Astrocyte (in vitro differentiated cells and primary cell): Measurements from ENCODE around the gene SLC1A1. TPM values are rescaled to one million over a fixed set of nuclear protein-coding genes. Genes with fewer than 3 reads are reported as not detected.

ENCODE experiments used
- DNase-seq: peaks from one replicate; pipeline ENCODE4 v3.0.0-alpha.2; 2010; ENCODE audit warnings: low read depth
- FAIRE-seq: peaks from 2 replicates; lab custom pipeline; 2011; peaks lifted over from hg19 to GRCh38; lab: Jason Lieb, UNC
- H2AFZ ChIP-seq: 2 replicates; pipeline ENCODE4 v1.6.0; 2012; ENCODE audit warnings: low read depth, low read length, inconsistent platforms
- H3K27ac ChIP-seq: 2 replicates; pipeline ENCODE4 v1.5.1; 2011; ENCODE audit warnings: low read depth, low read length, inconsistent platforms
- H3K27me3 ChIP-seq: 2 replicates; pipeline ENCODE4 v1.6.0; 2011; ENCODE audit warnings: low read length, inconsistent platforms; ENCODE audit not compliant: insufficient read depth
- H3K36me3 ChIP-seq: 2 replicates; pipeline ENCODE4 v1.5.1; 2011; ENCODE audit warnings: low read length, inconsistent platforms; ENCODE audit not compliant: insufficient read depth
- H3K4me1 ChIP-seq: 2 replicates; pipeline ENCODE4 v1.5.1; 2011; ENCODE audit warnings: low read length, inconsistent platforms; ENCODE audit not compliant: insufficient read depth
- H3K4me2 ChIP-seq: 2 replicates; pipeline ENCODE4 v1.6.0; 2012; ENCODE audit warnings: low read length, inconsistent platforms
- H3K4me3 ChIP-seq: 2 replicates; pipeline ENCODE4 v1.5.1; 2011; ENCODE audit warnings: low read depth, mild to moderate bottlenecking, low read length, inconsistent platforms; ENCODE audit not compliant: insufficient read depth
- H3K79me2 ChIP-seq: 2 replicates; pipeline ENCODE4 v1.6.0; 2012; ENCODE audit warnings: mild to moderate bottlenecking, low read length, inconsistent platforms; ENCODE audit not compliant: insufficient read depth
- H3K9ac ChIP-seq: 2 replicates; pipeline ENCODE4 v1.6.0; 2012; ENCODE audit warnings: mild to moderate bottlenecking, low read length, inconsistent platforms
- H3K9me3 ChIP-seq: 2 replicates; pipeline ENCODE4 v1.5.1; 2012; ENCODE audit warnings: low read depth, mild to moderate bottlenecking, low read length, inconsistent platforms; ENCODE audit not compliant: insufficient read depth
- H4K20me1 ChIP-seq: 2 replicates; pipeline ENCODE4 v1.6.0; 2012; ENCODE audit warnings: low read length, inconsistent platforms; ENCODE audit not compliant: insufficient read depth
- H3K27ac Mint-ChIP-seq: one replicate; pipeline ENCODE4 v1.8.0; 2021; ENCODE audit warnings: mild to moderate bottlenecking, mixed read lengths; ENCODE audit not compliant: unreplicated experiment
- H3K27me3 Mint-ChIP-seq: one replicate; pipeline ENCODE4 v1.8.0; 2021; ENCODE audit warnings: low read depth, mixed read lengths; ENCODE audit not compliant: unreplicated experiment
- H3K36me3 Mint-ChIP-seq: one replicate; pipeline ENCODE4 v1.8.0; 2021; ENCODE audit warnings: low read depth, mixed read lengths; ENCODE audit not compliant: unreplicated experiment
- H3K4me1 Mint-ChIP-seq: one replicate; pipeline ENCODE4 v1.8.0; 2021; ENCODE audit warnings: low read depth, mixed read lengths; ENCODE audit not compliant: unreplicated experiment
- H3K4me3 Mint-ChIP-seq: one replicate; pipeline ENCODE4 v1.8.0; 2021; ENCODE audit warnings: mild to moderate bottlenecking, moderate library complexity, mixed read lengths; ENCODE audit not compliant: unreplicated experiment
- H3K9me3 Mint-ChIP-seq: one replicate; pipeline ENCODE4 v1.8.0; 2021; ENCODE audit warnings: mild to moderate bottlenecking, mixed read lengths; ENCODE audit not compliant: unreplicated experiment
- CTCF ChIP-seq: IDR thresholded peaks from 2 replicates; pipeline ENCODE4 v1.5.1; 2011; ENCODE audit warnings: low read depth, mild to moderate bottlenecking, inconsistent platforms, low read length, moderate library complexity; ENCODE audit not compliant: insufficient read depth
- EZH2 ChIP-seq: IDR thresholded peaks from 2 replicates; pipeline ENCODE4 v1.6.1; 2012; ENCODE audit warnings: mild to moderate bottlenecking, low read length, inconsistent platforms; ENCODE audit not compliant: insufficient read depth
- total RNA-seq: library from RNA; stranded (reverse); gene quantifications from 2 replicates; pipeline ENCODE4 v1.2.1, GENCODE V29; 2021

SLC1A1 gene
- total RNA-seq, 1 donor from 2014 or later, result 6.7 TPM

- peak overlapping the region; percentile 91 for H3K4me2 ChIP-seq
- Mint-ChIP-seq H3K27ac (no peak overlapping the region), H3K4me1 (no peaks in the 10 kb centered on the region), H3K4me3 (peak overlapping the region; percentile 92), H3K36me3 (no peaks in the 10 kb centered on the region), H3K27me3 (peaks cover 7% of the 10 kb centered on the region), H3K9me3 (no peaks in the 10 kb centered on the region)
- no peak for DNase-seq
- peak overlapping the region; percentile 61 for H3K9ac ChIP-seq
- TF ChIP-seq EZH2 (no peak), CTCF (no peak)
- H3K4me1 ChIP-seq, result peaks cover 7% of the 10 kb centered on the region
- H3K79me2 ChIP-seq, result no peaks in the 10 kb centered on the region
- H4K20me1 ChIP-seq, result no peaks in the 10 kb centered on the region
- no peaks in the 10 kb centered on the region for H3K36me3 ChIP-seq
- peak overlapping the region; percentile 82 for H2AFZ ChIP-seq
- no peak for FAIRE-seq
- no peak overlapping the region for H3K27ac ChIP-seq
- H3K4me3 ChIP-seq, result peak overlapping the region; percentile 71
- peaks cover 6% of the 10 kb centered on the region for H3K27me3 ChIP-seq
- H3K9me3 ChIP-seq, result no peaks in the 10 kb centered on the region
Measured at GRCh38 chr9:4489562-4489918, 728 bp upstream of the SLC1A1 start.

- Mint-ChIP-seq H3K4me3 (peak overlapping the region; percentile 96), H3K27ac (peak overlapping the region; percentile 84), H3K9me3 (peaks cover 2% of the 10 kb centered on the region), H3K27me3 (peaks cover 10% of the 10 kb centered on the region), H3K36me3 (peaks cover 7% of the 10 kb centered on the region), H3K4me1 (no peaks in the 10 kb centered on the region)
- peak overlapping the region; percentile 71 for H3K4me3 ChIP-seq
- DNase-seq, result no peak
- peak overlapping the region; percentile 82 for H2AFZ ChIP-seq
- TF ChIP-seq CTCF (no peak), EZH2 (no peak)
- no peak for FAIRE-seq
- H3K27me3 ChIP-seq, result peaks cover 6% of the 10 kb centered on the region
- no peaks in the 10 kb centered on the region for H3K79me2 ChIP-seq
- no peaks in the 10 kb centered on the region for H3K36me3 ChIP-seq
- H3K4me2 ChIP-seq, result peak overlapping the region; percentile 91
- peaks cover 7% of the 10 kb centered on the region for H3K4me1 ChIP-seq
- H3K9ac ChIP-seq, result peak overlapping the region; percentile 61
- no peaks in the 10 kb centered on the region for H3K9me3 ChIP-seq
- no peaks in the 10 kb centered on the region for H4K20me1 ChIP-seq
- H3K27ac ChIP-seq, result no peak overlapping the region
Measured at GRCh38 chr9:4490705-4491625, 697 bp downstream of the SLC1A1 start.

- Histone ChIP-seq H3K79me2 (no peaks in the 10 kb centered on the region), H3K27ac (no peak overlapping the region), H4K20me1 (no peaks in the 10 kb centered on the region), H3K4me3 (no peak overlapping the region), H3K36me3 (no peaks in the 10 kb centered on the region), H2AFZ (peak overlapping the region; percentile 82), H3K9me3 (no peaks in the 10 kb centered on the region), H3K4me1 (peaks cover 7% of the 10 kb centered on the region), H3K27me3 (peaks cover 6% of the 10 kb centered on the region), H3K4me2 (peak overlapping the region; percentile 91), H3K9ac (no peak overlapping the region)
- Mint-ChIP-seq H3K9me3 (peaks cover 2% of the 10 kb centered on the region), H3K4me1 (no peaks in the 10 kb centered on the region), H3K4me3 (peak overlapping the region; percentile 96), H3K36me3 (peaks cover 7% of the 10 kb centered on the region), H3K27me3 (peaks cover 10% of the 10 kb centered on the region), H3K27ac (no peak overlapping the region)
- DNase-seq (no peak), FAIRE-seq (no peak)
- no peak for TF ChIP-seq CTCF
- no peak for TF ChIP-seq EZH2
Measured at GRCh38 chr9:4491626-4491975, 1.3 kb downstream of the SLC1A1 start.
